Adipocyte (in vitro differentiated cells): Measurements from ENCODE around the gene STRN4.

Experiments used
- DNase-seq: peaks from one replicate; pipeline ENCODE4 v3.0.0-alpha.2; 2015; ENCODE audit warnings: low read depth
- H3K27me3 ChIP-seq: replicated peaks from 2 replicates; pipeline ENCODE4 v1.7.0; 2013; ENCODE audit warnings: mild to moderate bottlenecking, low read length, moderate library complexity; ENCODE audit not compliant: control insufficient read depth, insufficient read depth
- H3K36me3 ChIP-seq: 2 replicates; pipeline ENCODE4 v1.7.0; 2013; ENCODE audit warnings: low read length, mild to moderate bottlenecking, moderate library complexity; ENCODE audit not compliant: control insufficient read depth, insufficient read depth, severe bottlenecking
- H3K4me1 ChIP-seq: 2 replicates; pipeline ENCODE4 v1.7.0; 2013; ENCODE audit warnings: mild to moderate bottlenecking, low read length, moderate library complexity; ENCODE audit not compliant: control insufficient read depth, insufficient read depth
- H3K4me3 ChIP-seq: 2 replicates; pipeline ENCODE4 v1.7.0; 2013; ENCODE audit warnings: mild to moderate bottlenecking, low read length, moderate library complexity
- H3K9ac ChIP-seq: 2 replicates; pipeline ENCODE4 v1.7.0; 2013; ENCODE audit warnings: mild to moderate bottlenecking, low read length, moderate library complexity
- H3K9me3 ChIP-seq: 2 replicates; pipeline ENCODE4 v1.7.0; 2013; ENCODE audit warnings: mild to moderate bottlenecking, low read length, moderate library complexity; ENCODE audit not compliant: control insufficient read depth

STRN4 gene

DNA sequence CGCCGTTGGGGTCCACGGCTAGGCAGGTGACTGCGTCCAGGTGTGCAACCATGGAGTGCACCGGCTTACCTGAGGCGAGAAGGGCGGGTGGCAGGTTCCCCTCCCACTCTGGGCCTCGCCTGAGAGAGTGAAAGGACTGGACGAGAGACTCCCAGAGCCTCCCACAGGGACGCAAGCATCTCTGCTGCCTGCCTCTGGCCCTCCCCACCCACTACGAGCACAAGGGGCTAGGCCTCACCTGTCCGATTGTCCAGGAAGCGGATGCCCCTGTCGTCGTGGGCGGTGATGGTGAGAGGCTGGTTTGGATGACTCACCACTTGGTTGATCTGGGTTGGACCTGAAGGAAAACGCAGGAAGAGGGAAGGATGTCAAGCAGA lies 24.3 kb downstream of the STRN4 start:
- H3K36me3 ChIP-seq, result peaks cover 68% of the 10 kb centered on the region

DNA sequence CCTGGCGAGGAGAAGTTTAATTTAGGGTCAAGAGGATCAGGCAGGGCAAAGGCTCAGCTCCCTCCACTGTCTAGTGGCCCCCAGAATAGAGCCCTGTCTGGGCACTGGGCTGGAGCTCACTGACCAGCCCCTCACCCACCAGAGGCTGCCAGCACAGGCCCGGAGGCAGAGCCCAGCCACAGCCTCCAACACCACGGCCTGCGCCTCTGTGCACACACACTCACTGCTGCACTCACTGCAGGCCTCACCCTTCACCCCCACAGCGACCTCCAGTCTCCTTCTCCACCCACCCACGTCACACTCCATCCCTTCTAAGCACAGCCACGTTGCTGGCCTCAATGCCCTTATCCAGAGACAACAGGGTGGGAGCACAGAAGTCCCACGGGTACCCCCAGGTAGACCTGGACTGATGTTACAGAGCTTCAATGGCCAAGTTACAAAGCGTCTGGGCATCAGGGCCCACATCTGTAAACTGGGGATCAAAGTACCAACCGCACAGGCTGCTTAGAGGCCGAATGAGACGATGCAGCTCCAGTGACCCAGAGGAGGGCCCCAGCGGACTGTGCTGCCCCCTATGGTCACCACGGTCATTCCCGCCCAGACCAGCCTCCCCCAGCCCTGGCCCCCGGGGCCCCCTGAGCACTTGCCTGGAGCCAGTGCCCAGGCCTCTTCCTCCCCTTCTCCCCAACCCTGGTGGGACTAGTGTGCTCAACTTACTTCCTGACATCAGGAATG lies 24.8 kb downstream of the STRN4 start:
- Histone ChIP-seq H3K9me3 (no peaks in the 10 kb centered on the region), H3K27me3 (no peaks in the 10 kb centered on the region), H3K9ac (no peak overlapping the region), H3K4me1 (peaks cover 11% of the 10 kb centered on the region), H3K36me3 (peaks cover 63% of the 10 kb centered on the region), H3K4me3 (no peak overlapping the region)
- no peak for DNase-seq

More for the DNA sequence above, 24.3 kb downstream of the STRN4 start:
- no peak overlapping the region for H3K4me3 ChIP-seq
- no peak for DNase-seq
- H3K4me1 ChIP-seq, result peaks cover 11% of the 10 kb centered on the region
- no peaks in the 10 kb centered on the region for H3K9me3 ChIP-seq
- H3K27me3 ChIP-seq, result no peaks in the 10 kb centered on the region
- H3K9ac ChIP-seq, result no peak overlapping the region

DNA sequence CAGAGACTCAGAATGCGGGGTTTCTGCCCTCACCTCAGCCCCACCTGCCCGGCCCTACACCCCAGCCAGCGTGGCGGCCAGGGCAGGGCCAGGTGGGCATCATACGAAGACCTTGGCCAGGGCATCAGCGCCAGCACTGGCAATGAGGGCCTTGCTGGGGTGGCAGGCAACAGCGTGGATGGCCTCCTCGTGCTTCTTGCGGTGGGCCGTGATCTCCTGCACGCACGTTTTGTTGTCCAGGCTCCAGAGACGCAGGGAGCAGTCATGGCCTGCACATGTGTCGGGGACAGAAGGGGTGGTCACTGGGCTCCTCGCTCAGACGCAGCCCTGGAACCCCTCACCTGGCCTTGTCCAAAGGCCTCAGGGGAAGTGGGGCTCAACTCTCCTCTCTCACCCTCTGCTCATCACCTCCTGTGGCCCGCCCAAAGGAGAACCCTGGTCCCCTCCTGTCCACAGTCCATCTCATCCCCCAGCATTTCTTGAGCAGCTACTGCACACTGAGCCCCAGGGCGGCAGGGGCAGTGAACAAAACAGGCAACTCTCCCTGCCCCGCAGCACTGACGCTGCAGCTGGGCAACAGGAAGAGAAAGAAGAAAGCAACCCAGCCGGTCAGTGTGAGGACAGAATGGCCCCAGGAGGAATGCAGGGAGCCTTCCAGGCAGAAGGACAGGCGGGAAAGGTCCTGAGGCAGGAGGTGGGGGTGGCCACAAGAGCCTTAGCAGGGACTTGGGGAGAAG lies 25.6 kb downstream of the STRN4 start:
- Histone ChIP-seq H3K36me3 (peaks cover 55% of the 10 kb centered on the region), H3K9me3 (no peaks in the 10 kb centered on the region), H3K4me3 (no peak overlapping the region), H3K27me3 (no peaks in the 10 kb centered on the region), H3K4me1 (peaks cover 13% of the 10 kb centered on the region), H3K9ac (no peak overlapping the region)
- no peak for DNase-seq

DNA sequence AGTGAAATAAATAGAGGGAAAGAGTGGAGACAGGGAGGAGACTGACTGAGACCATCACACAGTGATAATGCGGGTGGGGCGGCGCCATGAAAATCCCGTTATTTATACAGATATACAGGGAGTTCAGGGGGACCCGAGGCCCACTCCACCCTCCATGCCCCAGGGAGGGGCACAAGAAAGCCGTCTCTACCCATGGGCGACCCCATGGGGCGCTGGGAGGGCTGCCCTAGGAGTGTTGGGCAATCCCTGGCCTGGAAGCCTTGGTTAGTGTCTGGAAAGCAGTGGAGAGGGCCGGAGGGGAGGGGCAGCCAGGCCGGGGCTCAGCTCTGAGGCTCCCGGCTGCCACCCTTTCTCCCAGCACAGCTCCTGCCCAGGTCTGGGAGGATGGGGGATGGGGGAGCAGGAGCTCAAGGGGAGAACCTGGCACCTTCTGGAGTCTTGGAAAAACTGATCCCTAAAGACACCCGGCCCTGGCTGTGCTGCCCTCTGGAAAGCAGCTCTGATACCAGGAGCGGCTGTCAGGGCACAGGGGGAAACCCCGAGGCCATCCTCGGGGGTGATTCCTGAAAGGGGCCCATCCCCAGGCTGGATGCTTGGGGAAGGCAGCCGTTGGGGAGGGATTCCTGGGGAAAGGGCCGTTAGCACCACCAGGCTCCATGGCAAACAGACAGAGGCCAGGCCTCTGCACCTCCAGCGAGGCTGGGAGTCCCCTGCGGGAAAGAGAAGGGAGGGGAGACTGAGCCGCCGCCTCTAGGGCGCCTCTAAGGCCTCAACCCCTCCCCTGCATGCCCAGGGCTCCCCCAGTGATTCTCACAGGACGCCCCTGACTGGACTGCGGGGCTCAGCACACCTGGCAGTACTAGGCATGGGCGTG lies 26.4 kb downstream of the STRN4 start:
- H3K9me3 ChIP-seq, result no peaks in the 10 kb centered on the region
- peak overlapping the region; percentile 29 for H3K9ac ChIP-seq
- H3K27me3 ChIP-seq, result no peaks in the 10 kb centered on the region
- peaks cover 47% of the 10 kb centered on the region for H3K36me3 ChIP-seq
- no peak overlapping the region for H3K4me3 ChIP-seq
- peaks cover 21% of the 10 kb centered on the region for H3K4me1 ChIP-seq
- peak; percentile 13 for DNase-seq

DNA sequence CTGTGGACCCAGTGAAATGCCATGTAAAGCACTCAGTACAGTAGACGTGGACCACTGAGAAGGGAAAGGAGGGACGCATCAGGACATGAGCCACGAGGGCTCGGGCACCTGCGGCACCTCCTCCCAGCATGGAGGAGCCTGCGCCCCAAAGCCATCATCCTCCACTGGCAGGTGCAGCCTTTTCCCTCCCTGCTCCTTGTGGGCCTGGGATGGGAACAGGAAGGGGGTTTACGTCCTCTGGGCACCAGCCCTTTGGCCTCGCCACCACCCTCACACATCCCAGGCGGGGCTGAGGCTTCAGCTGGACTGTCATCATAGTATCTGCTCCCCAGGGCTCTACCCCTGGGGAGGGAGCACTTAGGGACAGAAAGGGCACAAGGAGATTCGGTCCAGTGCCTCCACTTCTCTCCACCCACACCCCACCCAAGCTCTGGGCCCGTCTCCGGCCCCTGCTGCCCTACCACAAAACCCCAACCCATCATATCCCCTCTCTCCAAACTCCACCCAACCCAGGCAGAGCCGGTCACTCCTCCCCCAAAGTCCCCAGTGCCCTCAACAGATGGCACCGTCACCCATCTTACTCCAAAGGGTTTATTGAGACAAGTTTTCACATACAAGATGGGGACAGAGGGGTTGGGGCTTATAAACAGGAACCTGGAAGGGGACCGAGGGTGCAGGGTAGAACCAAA lies 27.2 kb downstream of the STRN4 start:
- no peak for DNase-seq
- H3K27me3 ChIP-seq, result no peaks in the 10 kb centered on the region
- no peak overlapping the region for H3K4me3 ChIP-seq
- H3K4me1 ChIP-seq, result peaks cover 27% of the 10 kb centered on the region
- H3K9me3 ChIP-seq, result no peaks in the 10 kb centered on the region
- no peak overlapping the region for H3K9ac ChIP-seq
- H3K36me3 ChIP-seq, result peaks cover 39% of the 10 kb centered on the region

DNA sequence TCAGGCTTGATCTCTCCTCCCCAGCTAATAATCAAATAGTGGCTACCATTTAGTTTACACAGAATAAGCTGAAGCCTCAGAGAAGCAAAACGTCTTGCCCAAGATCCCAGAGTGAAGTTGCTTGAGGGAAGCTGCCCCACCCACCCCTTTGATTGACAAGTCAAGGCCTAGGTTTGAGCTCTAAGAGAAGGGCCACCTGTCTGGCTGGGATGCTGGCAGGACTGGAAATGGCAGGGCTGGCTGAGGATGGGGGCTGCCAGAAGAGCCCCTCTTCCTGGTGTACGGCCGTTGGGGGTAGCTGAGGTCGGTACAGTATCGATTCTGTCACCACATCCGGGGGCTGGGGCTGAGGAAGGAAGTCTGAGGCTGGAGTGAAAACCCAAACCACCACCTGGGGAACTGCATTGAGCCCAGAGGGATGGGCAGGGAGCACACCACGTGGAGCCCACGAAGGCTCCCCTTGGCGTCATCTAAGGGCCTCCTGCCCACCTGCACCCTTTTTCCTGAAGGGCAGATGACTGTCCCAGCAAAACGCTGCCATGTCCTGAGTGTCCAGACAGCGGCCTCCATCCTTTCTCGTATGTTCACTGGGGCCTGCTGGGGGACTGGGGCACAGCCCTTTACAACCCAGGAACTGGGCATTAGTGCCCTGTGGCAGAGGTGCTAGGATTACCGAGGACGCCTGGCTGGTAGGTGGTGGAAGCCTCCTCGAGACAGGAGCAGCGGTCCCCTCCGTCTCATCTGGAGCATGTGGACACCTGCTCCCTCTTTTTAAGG lies 27.9 kb downstream of the STRN4 start:
- Histone ChIP-seq H3K4me1 (peaks cover 27% of the 10 kb centered on the region), H3K9me3 (no peaks in the 10 kb centered on the region), H3K27me3 (no peaks in the 10 kb centered on the region), H3K4me3 (no peak overlapping the region), H3K9ac (peak overlapping the region; percentile 88), H3K36me3 (peaks cover 33% of the 10 kb centered on the region)
- DNase-seq, result peak; percentile 17

DNA sequence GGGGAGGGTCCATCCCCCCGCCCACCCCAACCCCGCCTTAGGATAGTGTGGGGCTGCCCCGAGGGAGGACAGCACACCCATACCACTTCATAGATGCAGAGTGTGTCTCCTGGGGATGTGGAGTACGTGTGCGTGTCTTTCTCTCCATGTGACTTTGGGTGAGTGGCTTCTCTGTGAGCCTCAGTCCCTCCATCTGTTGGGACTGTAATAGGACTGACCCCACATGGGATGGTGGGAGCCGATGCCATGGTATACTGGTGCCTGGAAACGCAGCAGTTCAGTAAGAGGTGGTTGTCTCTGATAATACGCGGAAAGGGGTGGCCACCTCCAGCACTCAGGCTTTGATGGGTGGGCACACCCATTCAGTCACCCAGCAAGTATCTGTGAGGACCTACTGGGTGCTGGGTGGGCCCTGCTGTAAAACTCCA lies 28.5 kb downstream of the STRN4 start:
- DNase-seq, result peak; percentile 29
- Histone ChIP-seq H3K27me3 (no peaks in the 10 kb centered on the region), H3K9ac (peak overlapping the region; percentile 88), H3K36me3 (peaks cover 27% of the 10 kb centered on the region), H3K9me3 (no peaks in the 10 kb centered on the region), H3K4me1 (peaks cover 27% of the 10 kb centered on the region), H3K4me3 (peak overlapping the region; percentile 88)

DNA sequence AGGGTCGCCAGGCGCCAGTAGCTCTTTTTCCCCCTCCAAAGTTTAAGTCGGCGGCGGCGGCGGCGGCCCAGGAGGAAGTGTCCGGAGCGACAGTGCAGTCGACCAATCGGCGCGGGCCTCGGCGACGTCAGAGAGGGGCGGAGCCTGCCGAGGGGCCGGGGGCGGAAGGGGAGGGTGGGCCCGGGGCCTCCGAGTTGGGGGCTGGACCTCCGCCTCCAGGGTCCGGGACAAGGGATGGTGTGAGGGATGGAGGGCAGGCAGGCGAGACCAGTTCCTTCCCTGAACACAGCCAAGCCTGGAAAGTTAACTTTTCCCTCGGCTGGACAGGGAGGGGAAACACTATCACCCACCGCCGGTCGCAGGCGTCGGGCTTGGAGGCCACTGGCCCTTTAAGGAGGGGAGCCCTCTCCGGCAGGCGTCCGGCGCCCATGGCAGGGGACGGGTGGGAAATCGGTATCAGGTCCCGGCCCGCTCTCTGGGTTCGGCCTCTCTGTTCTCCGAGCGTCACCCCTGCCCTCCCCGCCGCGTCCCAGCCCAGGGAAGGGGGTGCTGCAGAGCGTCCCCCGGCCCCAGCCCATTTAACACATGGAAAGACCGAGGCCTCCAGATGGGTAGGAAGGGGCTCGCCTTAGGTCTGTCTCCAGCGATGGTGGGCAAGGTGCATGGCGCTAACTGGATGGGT lies 29.1 kb downstream of the STRN4 start, which contains the start of gene PRKD2:
Gene PRKD2 (minus strand): TSS at position 81 of the 682 bp plus-strand sequence. CDS start 744 bp downstream, outside the sequence.
- Histone ChIP-seq H3K9ac (peak within 1 kb of the TSS; percentile 88), H3K4me1 (peaks cover 27% of the 10 kb centered on the region), H3K36me3 (peaks cover 21% of the 10 kb centered on the region), H3K27me3 (no peaks in the 10 kb centered on the region), H3K9me3 (no peaks in the 10 kb centered on the region), H3K4me3 (peak within 1 kb of the TSS; percentile 88)
- DNase-seq, result peak; percentile 93

DNA sequence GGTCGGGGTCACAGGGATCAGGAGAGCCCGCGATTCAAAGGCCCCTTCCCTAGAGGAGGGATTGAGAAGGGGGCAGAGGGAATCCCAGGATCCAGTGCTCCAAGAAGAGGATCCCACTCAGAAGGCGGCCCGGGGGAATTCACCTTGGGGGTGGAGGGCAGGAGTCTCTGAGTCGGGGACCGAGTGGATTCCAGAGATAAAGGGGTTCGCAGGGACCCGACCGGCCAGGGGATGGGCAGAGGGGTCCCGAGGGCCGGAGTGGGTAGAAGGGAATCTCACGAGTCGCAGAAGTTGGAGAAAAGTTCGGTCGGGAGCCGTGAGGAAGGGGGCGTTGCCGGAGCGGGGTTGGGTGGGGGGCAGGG lies 29.6 kb downstream of the STRN4 start:
- Histone ChIP-seq H3K9ac (peak overlapping the region; percentile 85), H3K4me1 (peaks cover 27% of the 10 kb centered on the region), H3K9me3 (no peaks in the 10 kb centered on the region), H3K27me3 (no peaks in the 10 kb centered on the region), H3K4me3 (peak overlapping the region; percentile 88), H3K36me3 (peaks cover 16% of the 10 kb centered on the region)
- DNase-seq, result peak; percentile 40
